ENCODE measurements around the gene DNTT. TPM values are rescaled to one million over a fixed set of nuclear protein-coding genes. Genes with fewer than 3 reads are reported as not detected.

DNTT gene
- total RNA-seq, 1 donor from 2014 or later: not detected

GRCh38 chr10:96358851-96359540 is 54.8 kb downstream of the DNTT start, which contains the start of gene OPALIN:
Gene OPALIN, minus strand, starts transcription at chr10:96359002. Its CDS starts 106 bp downstream, at chr10:96358896.
- no peak for DNase-seq (ENCODE audit: low spot score)
- Mint-ChIP-seq H3K27me3 (ENCODE audit: unreplicated experiment) (peaks cover 4% of the 10 kb centered on the region), H3K27ac (ENCODE audit: unreplicated experiment) (no peak within 1 kb of the TSS), H3K9me3 (ENCODE audit: unreplicated experiment) (no peaks in the 10 kb centered on the region), H3K36me3 (ENCODE audit: low read depth, unreplicated experiment) (no peaks in the 10 kb centered on the region), H3K4me1 (ENCODE audit: unreplicated experiment) (no peaks in the 10 kb centered on the region), H3K4me3 (ENCODE audit: unreplicated experiment) (no peak within 1 kb of the TSS)
- TF ChIP-seq CTCF (IDR thresholded peaks at IDR 0.05; ENCODE audit: unreplicated experiment): no peak

GRCh38 chr10:96359616-96360015 is 55.4 kb downstream of the DNTT start:
- no peak for TF ChIP-seq CTCF (IDR thresholded peaks at IDR 0.05; ENCODE audit: unreplicated experiment)
- H3K27me3 Mint-ChIP-seq (ENCODE audit: unreplicated experiment): peaks cover 4% of the 10 kb centered on the region
- no peaks in the 10 kb centered on the region for H3K9me3 Mint-ChIP-seq (ENCODE audit: unreplicated experiment)
- no peak overlapping the region for H3K27ac Mint-ChIP-seq (ENCODE audit: unreplicated experiment)
- H3K36me3 Mint-ChIP-seq (ENCODE audit: low read depth, unreplicated experiment): no peaks in the 10 kb centered on the region
- DNase-seq (ENCODE audit: low spot score): no peak
- H3K4me1 Mint-ChIP-seq (ENCODE audit: unreplicated experiment): no peaks in the 10 kb centered on the region
- H3K4me3 Mint-ChIP-seq (ENCODE audit: unreplicated experiment): no peak overlapping the region

GRCh38 chr10:96360331-96360730 is 56.1 kb downstream of the DNTT start:
- no peak overlapping the region for H3K27ac Mint-ChIP-seq (ENCODE audit: unreplicated experiment)
- no peak overlapping the region for H3K4me3 Mint-ChIP-seq (ENCODE audit: unreplicated experiment)
- H3K9me3 Mint-ChIP-seq (ENCODE audit: unreplicated experiment): no peaks in the 10 kb centered on the region
- DNase-seq (ENCODE audit: low spot score): no peak
- no peaks in the 10 kb centered on the region for H3K4me1 Mint-ChIP-seq (ENCODE audit: unreplicated experiment)
- TF ChIP-seq CTCF (IDR thresholded peaks at IDR 0.05; ENCODE audit: unreplicated experiment): no peak
- H3K27me3 Mint-ChIP-seq (ENCODE audit: unreplicated experiment): peaks cover 4% of the 10 kb centered on the region
- H3K36me3 Mint-ChIP-seq (ENCODE audit: low read depth, unreplicated experiment): no peaks in the 10 kb centered on the region

- Mint-ChIP-seq H3K9me3 (ENCODE audit: unreplicated experiment) (no peaks in the 10 kb centered on the region), H3K27me3 (ENCODE audit: unreplicated experiment) (peaks cover 4% of the 10 kb centered on the region), H3K36me3 (ENCODE audit: low read depth, unreplicated experiment) (no peaks in the 10 kb centered on the region), H3K27ac (ENCODE audit: unreplicated experiment) (no peak overlapping the region), H3K4me3 (ENCODE audit: unreplicated experiment) (no peak overlapping the region), H3K4me1 (ENCODE audit: unreplicated experiment) (no peaks in the 10 kb centered on the region)
- DNase-seq (ENCODE audit: low spot score): no peak
- TF ChIP-seq CTCF (IDR thresholded peaks at IDR 0.05; ENCODE audit: unreplicated experiment): no peak
These were observed 56.5 kb downstream of the DNTT start for GRCh38 chr10:96360766-96361165.

- Mint-ChIP-seq H3K9me3 (ENCODE audit: unreplicated experiment) (no peaks in the 10 kb centered on the region), H3K27ac (ENCODE audit: unreplicated experiment) (no peak overlapping the region), H3K4me3 (ENCODE audit: unreplicated experiment) (no peak overlapping the region), H3K27me3 (ENCODE audit: unreplicated experiment) (no peaks in the 10 kb centered on the region), H3K4me1 (ENCODE audit: unreplicated experiment) (no peaks in the 10 kb centered on the region), H3K36me3 (ENCODE audit: low read depth, unreplicated experiment) (no peaks in the 10 kb centered on the region)
- TF ChIP-seq CTCF (IDR thresholded peaks at IDR 0.05; ENCODE audit: unreplicated experiment): no peak
- DNase-seq (ENCODE audit: low spot score): no peak
These were observed 61.3 kb downstream of the DNTT start for GRCh38 chr10:96365571-96365970.

Measured in endothelial cell (in vitro differentiated cells).